Neutrophil (primary cell): Measurements from ENCODE around the gene LHX6.

Source experiments
- H3K27ac ChIP-seq: fragments of 200-600 bp; sonication (generic); 2 replicates; pipeline ENCODE4 v1.5.1; 2016; ENCODE audit warnings: mild to moderate bottlenecking, moderate library complexity
- H3K27me3 ChIP-seq: fragments of 200-600 bp; sonication (generic); 2 replicates; pipeline ENCODE4 v1.6.0; 2016; ENCODE audit warnings: mild to moderate bottlenecking
- H3K36me3 ChIP-seq: fragments of 200-600 bp; sonication (generic); 2 replicates; pipeline ENCODE4 v1.5.1; 2017
- H3K4me1 ChIP-seq, 2 experiments: fragments of 200-600 bp in 1 of 2; sonication (generic) in 1 of 2; 1 replicate in 1 of 2; 2 replicates in 1 of 2; pipeline versions ENCODE4 v1.5.1 to v1.6.1; 2013 to 2016; ENCODE audit warnings: low read depth in 1 of 2, low read length in 1 of 2, mild to moderate bottlenecking in 1 of 2, moderate library complexity in 1 of 2; ENCODE audit not compliant: control insufficient read depth in 1 of 2, insufficient read depth in 1 of 2
- H3K4me3 ChIP-seq, 2 experiments: fragments of 200-600 bp in 1 of 2; sonication (generic) in 1 of 2; 1 replicate in 1 of 2; 2 replicates in 1 of 2; pipeline ENCODE4 v1.5.1; 2013 to 2016; ENCODE audit warnings: low read depth in 1 of 2, low read length in 1 of 2, mild to moderate bottlenecking in 1 of 2, moderate library complexity in 1 of 2
- H3K9me3 ChIP-seq: fragments of 200-600 bp; sonication (generic); 2 replicates; pipeline ENCODE4 v1.5.1; 2016
- CTCF ChIP-seq: fragments of 200-600 bp; sonication (generic); IDR thresholded peaks from 2 replicates; pipeline ENCODE4 v1.5.1; 2016; ENCODE audit warnings: antibody characterized with exemption

Gene LHX6

GRCh38 chr9:122226142-122226757 is 2.5 kb downstream of the LHX6 start:
- TF ChIP-seq CTCF, result no peak
- H3K27ac ChIP-seq, result no peak overlapping the region
- H3K9me3 ChIP-seq, result no peaks in the 10 kb centered on the region
- peaks cover 0 to 7% of the 10 kb centered on the region in 2 experiments for H3K4me1 ChIP-seq
- H3K4me3 ChIP-seq, result no peak overlapping the region
- H3K27me3 ChIP-seq, result peaks cover 100% of the 10 kb centered on the region
- no peaks in the 10 kb centered on the region for H3K36me3 ChIP-seq

GRCh38 chr9:122225312-122226141 is 3.2 kb downstream of the LHX6 start:
- Histone ChIP-seq H3K4me3 (no peak overlapping the region), H3K27ac (no peak overlapping the region), H3K27me3 (peaks cover 100% of the 10 kb centered on the region), H3K36me3 (no peaks in the 10 kb centered on the region), H3K9me3 (no peaks in the 10 kb centered on the region), H3K4me1 (peaks cover 0 to 7% of the 10 kb centered on the region in 2 experiments)
- no peak for TF ChIP-seq CTCF

- peaks cover 9 to 19% of the 10 kb centered on the region in 2 experiments for H3K4me1 ChIP-seq
- no peak overlapping the region for H3K4me3 ChIP-seq
- no peak for TF ChIP-seq CTCF
- H3K36me3 ChIP-seq, result no peaks in the 10 kb centered on the region
- H3K27ac ChIP-seq, result no peak overlapping the region
- H3K27me3 ChIP-seq, result peaks cover 100% of the 10 kb centered on the region
- no peaks in the 10 kb centered on the region for H3K9me3 ChIP-seq
Observed at GRCh38 chr9:122223435-122223834, 5.3 kb downstream of the LHX6 start.

GRCh38 chr9:122222791-122223190 is 6.0 kb downstream of the LHX6 start:
- no peak for TF ChIP-seq CTCF
- Histone ChIP-seq H3K9me3 (no peaks in the 10 kb centered on the region), H3K4me1 (peaks cover 9 to 13% of the 10 kb centered on the region in 2 experiments), H3K4me3 (no peak overlapping the region), H3K36me3 (no peaks in the 10 kb centered on the region), H3K27me3 (peaks cover 100% of the 10 kb centered on the region), H3K27ac (no peak overlapping the region)

- peaks cover 9 to 13% of the 10 kb centered on the region in 2 experiments for H3K4me1 ChIP-seq
- peaks cover 100% of the 10 kb centered on the region for H3K27me3 ChIP-seq
- H3K9me3 ChIP-seq, result no peaks in the 10 kb centered on the region
- no peaks in the 10 kb centered on the region for H3K36me3 ChIP-seq
- no peak overlapping the region for H3K27ac ChIP-seq
- no peak for TF ChIP-seq CTCF
- no peak overlapping the region for H3K4me3 ChIP-seq
Observed at GRCh38 chr9:122221183-122221811, 7.5 kb downstream of the LHX6 start.
